NCI-H526 (cell line): Measurements from ENCODE around the gene VAPA.

Source experiments
- DNase-seq, 2 experiments: peaks; one replicate each; lab custom pipeline; 2025; lab: John Stamatoyannopoulos, UW

Gene VAPA

DNA sequence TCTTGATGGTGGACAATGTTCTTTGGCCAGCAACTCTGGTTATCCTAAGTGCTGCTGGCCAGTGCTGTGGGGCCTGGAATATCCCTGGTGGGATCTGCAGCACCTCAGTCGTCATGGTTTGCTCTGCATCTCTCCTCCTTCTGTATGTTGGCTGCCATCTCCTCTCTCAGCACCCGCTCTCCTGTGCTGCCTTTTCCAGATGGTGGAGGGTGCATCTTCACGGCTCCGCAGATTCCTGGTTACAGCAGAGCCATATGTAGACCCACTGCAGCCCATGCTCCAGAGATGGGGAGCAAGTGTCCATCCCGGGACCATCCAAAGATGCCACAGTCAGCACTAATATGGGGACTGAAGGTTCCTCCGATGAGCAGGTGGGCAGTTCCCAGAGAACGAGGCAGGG, 90.0 kb downstream of the VAPA start:
- DNase-seq, result no peak

DNA sequence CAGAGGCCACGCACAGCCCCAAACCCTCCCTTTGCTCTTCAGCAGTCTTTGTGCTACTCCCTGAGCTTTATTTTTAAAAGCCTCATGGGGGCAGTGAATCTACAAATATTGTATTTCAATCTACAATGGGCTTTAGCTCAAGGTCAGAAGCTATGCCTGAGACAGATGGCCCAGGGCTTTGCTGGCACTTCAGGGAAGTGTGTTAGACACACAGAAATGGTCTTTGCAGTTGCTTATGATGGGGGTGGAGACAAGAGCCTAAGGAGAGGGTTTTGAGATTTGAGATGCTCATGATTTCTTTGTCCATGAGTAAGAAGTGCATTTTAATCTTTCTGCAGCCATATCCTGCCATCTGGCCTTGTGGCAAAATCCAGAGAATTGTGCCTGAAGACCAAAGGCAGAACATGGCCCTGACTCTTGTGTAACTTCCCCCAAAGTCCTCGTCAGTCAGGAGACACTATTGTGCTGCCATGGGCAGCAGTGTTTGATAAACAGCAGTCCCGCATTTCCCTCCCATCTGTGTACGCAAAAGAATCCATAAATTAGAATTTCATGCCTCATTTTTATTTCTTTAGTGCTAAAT, 92.6 kb downstream of the VAPA start:
- DNase-seq, result peak; percentile 8 to 68

DNA sequence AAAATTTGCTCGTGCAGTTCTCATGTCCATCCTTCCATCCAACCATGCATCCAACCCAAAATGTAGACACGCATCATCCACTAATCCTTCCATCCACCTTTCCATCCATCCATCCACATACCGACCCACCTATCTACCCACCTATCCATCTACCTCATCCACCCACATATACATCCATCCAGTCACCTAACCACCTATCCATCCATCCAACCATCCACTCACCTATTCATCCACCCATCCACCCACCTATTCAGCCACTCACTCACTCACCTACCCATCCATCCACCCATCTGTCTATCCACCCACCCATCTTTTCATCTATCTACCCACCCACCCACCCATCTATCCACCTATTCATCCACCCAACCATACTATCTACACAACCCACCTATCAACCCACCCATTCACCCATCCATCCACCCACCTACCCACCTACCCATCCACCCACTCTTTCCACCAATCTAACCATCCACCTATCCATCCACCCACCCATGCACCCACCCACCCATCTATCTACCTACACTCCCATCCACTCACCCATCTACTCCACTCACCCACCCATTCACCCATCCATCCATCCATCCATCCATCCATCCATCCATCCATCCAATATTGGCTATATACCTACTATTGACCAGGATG, 94.3 kb downstream of the VAPA start:
- DNase-seq, result no peak
